Keratinocyte (primary cell): ENCODE measurements around the gene PIGO.

Experiments used
- CTCF ChIP-seq, 3 experiments: IDR thresholded peaks in 1 of 3; conservative IDR thresholded peaks in 1 of 3; optimal IDR thresholded peaks in 1 of 3; 2 replicates in 2 of 3; 3 replicates in 1 of 3; pipeline versions ENCODE3 to v1.5.1; 2011; ENCODE audit warnings: low read length in 3 of 3, mild to moderate bottlenecking in 3 of 3, moderate library complexity in 2 of 3, control low read depth in 1 of 3, inconsistent platforms in 1 of 3; ENCODE audit not compliant: insufficient read depth in 2 of 3; ENCODE audit errors: extremely low read depth in 1 of 3
- EZH2 ChIP-seq: IDR thresholded peaks from one replicate; pipeline ENCODE4 v1.6.1; 2012; ENCODE audit warnings: inconsistent platforms, mild to moderate bottlenecking, low read length, moderate library complexity

DNA sequence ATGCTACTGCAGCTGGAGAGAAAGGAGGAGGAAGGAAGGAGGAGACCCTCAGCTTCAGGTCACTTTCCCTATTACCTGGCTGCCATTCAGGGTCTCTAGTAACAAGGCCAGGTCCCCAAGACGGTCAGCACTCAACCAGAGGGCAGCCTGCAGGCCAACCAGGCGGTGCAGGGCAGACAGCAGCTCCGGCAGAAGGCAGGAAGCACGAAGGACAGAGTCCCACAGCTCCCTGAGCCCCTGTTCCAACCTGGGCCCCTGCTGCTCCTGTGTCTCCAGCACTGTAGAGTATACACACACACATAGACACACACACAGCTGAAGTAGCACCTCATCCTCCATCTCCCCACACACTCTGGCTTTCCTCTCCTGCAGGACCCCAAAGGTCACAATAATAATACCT, 18.3 kb downstream of the PIGO start:
- TF ChIP-seq CTCF (optimal IDR thresholded peaks at IDR 0.05 in 1 of 3, IDR thresholded peaks at IDR 0.05 in 1 of 3, conservative IDR thresholded peaks at IDR 0.05 in 1 of 3; ENCODE audit: extremely low read depth in 1 of 3, insufficient read depth in 2 of 3, low read length in 3 of 3) (no peak), EZH2 (no peak)
